ENCODE data around the gene COL23A1. TPM values are rescaled to one million over a fixed set of nuclear protein-coding genes. Genes with fewer than 3 reads are reported as not detected.

COL23A1 gene
- polyA plus RNA-seq, 1 donor (not counting 4 experiments of a cell fraction or from before 2014, with no cell fraction given) = not detected

- no peak overlapping the region for H3K9ac ChIP-seq (ENCODE audit: control insufficient read depth, extremely low read depth, insufficient read depth, low read length)
- H3K36me3 ChIP-seq (ENCODE audit: control insufficient read depth in 2 of 2, extremely low read depth in 1 of 2, insufficient read depth in 2 of 2, low read length in 2 of 2) = no peaks in the 10 kb centered on the region
- no peak overlapping the region for H3K4me3 ChIP-seq (ENCODE audit: control insufficient read depth in 2 of 3, extremely low read depth in 1 of 3, insufficient read depth in 2 of 3, low read depth in 1 of 3, low read length in 3 of 3)
- H3K9me1 ChIP-seq (ENCODE audit: control insufficient read depth, extremely low read depth, insufficient read depth, low read length) = no peaks in the 10 kb centered on the region
- H3K27me3 ChIP-seq (ENCODE audit: control insufficient read depth, extremely low read depth, insufficient read depth, low read length) = no peaks in the 10 kb centered on the region
- TF ChIP-seq EZH2 (IDR thresholded peaks at IDR 0.05; ENCODE audit: low read length) (no peak), CTCF (optimal IDR thresholded peaks at IDR 0.05 in 1 of 3, IDR thresholded peaks at IDR 0.05 in 1 of 3, conservative IDR thresholded peaks at IDR 0.05 in 1 of 3; ENCODE audit: extremely low read depth in 1 of 3, insufficient read depth in 2 of 3, low read length in 3 of 3) (no peak)
- no peak overlapping the region for H2AFZ ChIP-seq (ENCODE audit: control insufficient read depth, low read length)
- FAIRE-seq (no peak), DNase-seq (ENCODE audit: low read depth, low spot score) (no peak)
- H3K4me1 ChIP-seq (ENCODE audit: control insufficient read depth, extremely low read depth, insufficient read depth, low read length) = no peaks in the 10 kb centered on the region
- H3K9me3 ChIP-seq (ENCODE audit: control insufficient read depth, low read depth, low read length) = no peaks in the 10 kb centered on the region
- dilution Hi-C loops (cut with MboI; ENCODE audit: extremely low pct_ligation_motif_present, low sequenced_read_pairs) = no loop called here
- H3K4me2 ChIP-seq (ENCODE audit: control insufficient read depth, extremely low read depth, insufficient read depth, low read depth, low read length) = no peak overlapping the region
- H3K27ac ChIP-seq (ENCODE audit: control insufficient read depth, insufficient read depth, low read length) = no peak overlapping the region
- no peaks in the 10 kb centered on the region for H3K79me2 ChIP-seq (ENCODE audit: control insufficient read depth, insufficient read depth, low read length)
- H4K20me1 ChIP-seq (ENCODE audit: control insufficient read depth, extremely low read depth, insufficient read depth, low read length) = no peaks in the 10 kb centered on the region
Measured at GRCh38 chr5:178507151-178507932, 82.9 kb downstream of the COL23A1 start.

GRCh38 chr5:178505639-178506407 lies 84.4 kb downstream of the COL23A1 start:
- no peak for TF ChIP-seq CTCF (optimal IDR thresholded peaks at IDR 0.05 in 1 of 3, IDR thresholded peaks at IDR 0.05 in 1 of 3, conservative IDR thresholded peaks at IDR 0.05 in 1 of 3; ENCODE audit: extremely low read depth in 1 of 3, insufficient read depth in 2 of 3, low read length in 3 of 3)
- no peak for TF ChIP-seq EZH2 (IDR thresholded peaks at IDR 0.05; ENCODE audit: low read length)
- FAIRE-seq = no peak
- no peaks in the 10 kb centered on the region for H3K4me1 ChIP-seq (ENCODE audit: control insufficient read depth, extremely low read depth, insufficient read depth, low read length)
- dilution Hi-C loops (cut with MboI; ENCODE audit: extremely low pct_ligation_motif_present, low sequenced_read_pairs) = no loop called here
- no peaks in the 10 kb centered on the region for H3K36me3 ChIP-seq (ENCODE audit: control insufficient read depth in 2 of 2, extremely low read depth in 1 of 2, insufficient read depth in 2 of 2, low read length in 2 of 2)
- no peak overlapping the region for H2AFZ ChIP-seq (ENCODE audit: control insufficient read depth, low read length)
- no peaks in the 10 kb centered on the region for H3K79me2 ChIP-seq (ENCODE audit: control insufficient read depth, insufficient read depth, low read length)
- no peak for DNase-seq (ENCODE audit: low read depth, low spot score)
- H3K4me3 ChIP-seq (ENCODE audit: control insufficient read depth in 2 of 3, extremely low read depth in 1 of 3, insufficient read depth in 2 of 3, low read depth in 1 of 3, low read length in 3 of 3) = no peak overlapping the region
- no peaks in the 10 kb centered on the region for H4K20me1 ChIP-seq (ENCODE audit: control insufficient read depth, extremely low read depth, insufficient read depth, low read length)
- H3K4me2 ChIP-seq (ENCODE audit: control insufficient read depth, extremely low read depth, insufficient read depth, low read depth, low read length) = no peak overlapping the region
- no peaks in the 10 kb centered on the region for H3K9me1 ChIP-seq (ENCODE audit: control insufficient read depth, extremely low read depth, insufficient read depth, low read length)
- no peak overlapping the region for H3K9ac ChIP-seq (ENCODE audit: control insufficient read depth, extremely low read depth, insufficient read depth, low read length)
- H3K27me3 ChIP-seq (ENCODE audit: control insufficient read depth, extremely low read depth, insufficient read depth, low read length) = no peaks in the 10 kb centered on the region
- no peak overlapping the region for H3K27ac ChIP-seq (ENCODE audit: control insufficient read depth, insufficient read depth, low read length)
- H3K9me3 ChIP-seq (ENCODE audit: control insufficient read depth, low read depth, low read length) = no peaks in the 10 kb centered on the region
